Measurements from ENCODE around the gene CNTLN.

DNA sequence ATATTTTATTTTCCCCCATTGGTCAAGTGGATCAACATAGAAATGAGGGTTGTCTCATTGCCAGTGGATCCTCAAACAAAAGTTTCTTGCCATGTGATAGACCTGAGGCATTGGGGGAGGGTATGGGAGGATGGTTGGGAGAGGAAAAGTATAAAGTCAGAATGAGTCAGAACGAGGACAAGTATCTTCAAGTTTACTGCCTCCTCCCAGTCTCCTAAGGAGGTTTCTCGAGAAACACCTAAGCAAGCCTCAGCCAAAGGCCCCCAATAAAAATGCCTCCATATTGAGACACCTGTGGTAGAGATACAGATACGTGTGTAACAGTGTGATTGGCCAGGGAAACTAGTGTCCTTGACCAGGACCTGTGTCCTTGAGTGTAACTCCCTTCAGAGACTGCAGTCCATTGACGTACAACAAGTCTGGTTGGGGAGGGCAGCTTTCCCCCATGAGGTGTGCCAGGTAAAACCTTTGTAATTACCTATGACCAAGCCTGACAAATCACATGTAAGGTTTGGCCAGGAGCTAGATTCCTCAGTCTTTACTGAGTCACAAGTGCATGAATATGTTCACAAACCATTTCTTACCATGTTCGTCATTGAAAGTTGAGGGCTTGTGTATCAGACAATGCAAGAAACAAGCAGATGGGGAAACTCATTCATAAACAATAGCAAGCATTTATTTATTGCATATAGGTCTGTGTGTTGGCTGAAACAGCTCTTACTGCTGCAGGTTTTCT is 245.5 kb downstream of the CNTLN start:
- no peak for TF ChIP-seq CTCF (conservative IDR thresholded peaks at IDR 0.05; ENCODE audit: low read length)
- no peak for TF ChIP-seq EZH2phosphoT487 (IDR thresholded peaks at IDR 0.05; ENCODE audit: borderline replicate concordance)
